Measurements from ENCODE around the gene AMZ1.

AMZ1 gene

GRCh38 chr7:2680256-2680655 lies 7.7 kb upstream of the AMZ1 start:
- Histone ChIP-seq H4K20me1 (ENCODE audit: insufficient read depth, low read length) (no peaks in the 10 kb centered on the region), H3K36me3 (ENCODE audit: insufficient read depth, low read length) (no peaks in the 10 kb centered on the region), H3K27me3 (ENCODE audit: insufficient read depth, low read length, poor library complexity) (no peaks in the 10 kb centered on the region), H2AFZ (ENCODE audit: low read depth, low read length) (no peak overlapping the region), H3K9me3 (ENCODE audit: insufficient read depth, low read length, severe bottlenecking) (no peaks in the 10 kb centered on the region), H3K4me3 (ENCODE audit: low read depth in 1 of 2, low read length in 2 of 2) (no peak overlapping the region), H3K9ac (ENCODE audit: low read depth, low read length) (no peak overlapping the region), H3K4me1 (ENCODE audit: insufficient read depth, low read length) (no peaks in the 10 kb centered on the region), H3K4me2 (ENCODE audit: insufficient read depth, low read length) (no peak overlapping the region), H3K79me2 (ENCODE audit: insufficient read depth, low read length) (no peaks in the 10 kb centered on the region), H3K27ac (ENCODE audit: low read length) (no peak overlapping the region)
- DNase-seq (no peak), ATAC-seq (ENCODE audit: insufficient read depth, low read depth) (no peak)
- TF ChIP-seq EZH2 (IDR thresholded peaks at IDR 0.05; ENCODE audit: borderline replicate concordance, low read depth, low read length, severe bottlenecking): no peak
- no peak for TF ChIP-seq CTCF (IDR thresholded peaks at IDR 0.05; ENCODE audit: borderline replicate concordance, extremely low read depth, low read length, poor library complexity, severe bottlenecking)

DNA sequence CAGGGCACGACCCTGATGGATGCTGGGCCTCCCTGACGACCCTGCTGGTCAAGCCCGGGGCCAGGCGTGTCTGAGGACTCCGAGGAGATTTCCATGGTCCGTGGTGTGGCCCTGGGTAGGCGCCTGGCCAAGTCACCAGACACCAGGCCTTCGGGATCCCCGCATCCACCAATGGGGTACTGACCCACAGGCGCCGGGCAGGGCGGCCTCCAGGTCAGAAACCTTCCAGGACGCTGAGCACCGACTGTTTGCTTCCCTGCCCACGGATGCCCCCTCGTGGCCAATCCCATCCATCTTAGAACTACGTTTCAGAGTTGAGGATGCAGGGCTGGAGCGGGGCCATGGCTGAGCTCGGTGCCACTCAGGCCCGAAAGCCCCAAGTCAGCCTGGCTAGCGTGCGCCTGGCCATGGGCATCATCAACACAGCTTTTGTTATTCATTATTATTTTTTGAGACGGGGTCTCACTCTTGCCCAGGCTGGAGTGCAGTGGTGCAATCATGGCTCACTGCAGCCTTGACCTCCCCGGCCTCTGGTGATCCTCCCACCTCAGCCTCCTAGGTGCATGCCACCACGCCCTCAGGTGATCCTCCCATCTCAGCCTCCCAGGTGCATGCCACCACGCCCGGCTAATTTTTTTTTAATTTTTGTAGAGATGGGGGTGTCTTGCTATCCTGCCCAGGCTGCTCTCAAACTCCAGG lies 7.1 kb upstream of the AMZ1 start:
- TF ChIP-seq CTCF (IDR thresholded peaks at IDR 0.05; ENCODE audit: borderline replicate concordance, extremely low read depth, low read length, poor library complexity, severe bottlenecking) (peak; percentile 32), EZH2 (IDR thresholded peaks at IDR 0.05; ENCODE audit: borderline replicate concordance, low read depth, low read length, severe bottlenecking) (no peak)
- no peaks in the 10 kb centered on the region for H3K27me3 ChIP-seq (ENCODE audit: insufficient read depth, low read length, poor library complexity)
- no peak overlapping the region for H2AFZ ChIP-seq (ENCODE audit: low read depth, low read length)
- H3K27ac ChIP-seq (ENCODE audit: low read length): no peak overlapping the region
- H3K36me3 ChIP-seq (ENCODE audit: insufficient read depth, low read length): no peaks in the 10 kb centered on the region
- DNase-seq: no peak
- no peak overlapping the region for H3K4me3 ChIP-seq (ENCODE audit: low read depth in 1 of 2, low read length in 2 of 2)
- H3K79me2 ChIP-seq (ENCODE audit: insufficient read depth, low read length): no peaks in the 10 kb centered on the region
- no peaks in the 10 kb centered on the region for H3K4me1 ChIP-seq (ENCODE audit: insufficient read depth, low read length)
- no peaks in the 10 kb centered on the region for H3K9me3 ChIP-seq (ENCODE audit: insufficient read depth, low read length, severe bottlenecking)
- H3K4me2 ChIP-seq (ENCODE audit: insufficient read depth, low read length): no peak overlapping the region
- ATAC-seq (ENCODE audit: insufficient read depth, low read depth): no peak
- no peaks in the 10 kb centered on the region for H4K20me1 ChIP-seq (ENCODE audit: insufficient read depth, low read length)
- no peak overlapping the region for H3K9ac ChIP-seq (ENCODE audit: low read depth, low read length)

- ATAC-seq (ENCODE audit: insufficient read depth, low read depth): no peak
- H3K27ac ChIP-seq (ENCODE audit: low read length): no peak overlapping the region
- H2AFZ ChIP-seq (ENCODE audit: low read depth, low read length): no peak overlapping the region
- H3K4me1 ChIP-seq (ENCODE audit: insufficient read depth, low read length): no peaks in the 10 kb centered on the region
- no peak for DNase-seq
- no peaks in the 10 kb centered on the region for H3K9me3 ChIP-seq (ENCODE audit: insufficient read depth, low read length, severe bottlenecking)
- no peaks in the 10 kb centered on the region for H3K27me3 ChIP-seq (ENCODE audit: insufficient read depth, low read length, poor library complexity)
- no peak overlapping the region for H3K4me3 ChIP-seq (ENCODE audit: low read depth in 1 of 2, low read length in 2 of 2)
- TF ChIP-seq CTCF (IDR thresholded peaks at IDR 0.05; ENCODE audit: borderline replicate concordance, extremely low read depth, low read length, poor library complexity, severe bottlenecking): no peak
- no peak for TF ChIP-seq EZH2 (IDR thresholded peaks at IDR 0.05; ENCODE audit: borderline replicate concordance, low read depth, low read length, severe bottlenecking)
- H3K9ac ChIP-seq (ENCODE audit: low read depth, low read length): no peak overlapping the region
- H4K20me1 ChIP-seq (ENCODE audit: insufficient read depth, low read length): no peaks in the 10 kb centered on the region
- H3K4me2 ChIP-seq (ENCODE audit: insufficient read depth, low read length): no peak overlapping the region
- H3K36me3 ChIP-seq (ENCODE audit: insufficient read depth, low read length): no peaks in the 10 kb centered on the region
- no peaks in the 10 kb centered on the region for H3K79me2 ChIP-seq (ENCODE audit: insufficient read depth, low read length)
Measured at GRCh38 chr7:2681929-2682799, 5.8 kb upstream of the AMZ1 start.
